ENCODE measurements around the gene GPR35. TPM values are rescaled to one million over a fixed set of nuclear protein-coding genes. Genes with fewer than 3 reads are reported as not detected.

Gene GPR35
- total and polyA plus RNA-seq, 2 of the 13 experiments (the other 11 are each of a cell fraction or from before 2014, with no cell fraction given) = 27.1 to 44.2 TPM

- TF ChIP-seq, protein P1, sequence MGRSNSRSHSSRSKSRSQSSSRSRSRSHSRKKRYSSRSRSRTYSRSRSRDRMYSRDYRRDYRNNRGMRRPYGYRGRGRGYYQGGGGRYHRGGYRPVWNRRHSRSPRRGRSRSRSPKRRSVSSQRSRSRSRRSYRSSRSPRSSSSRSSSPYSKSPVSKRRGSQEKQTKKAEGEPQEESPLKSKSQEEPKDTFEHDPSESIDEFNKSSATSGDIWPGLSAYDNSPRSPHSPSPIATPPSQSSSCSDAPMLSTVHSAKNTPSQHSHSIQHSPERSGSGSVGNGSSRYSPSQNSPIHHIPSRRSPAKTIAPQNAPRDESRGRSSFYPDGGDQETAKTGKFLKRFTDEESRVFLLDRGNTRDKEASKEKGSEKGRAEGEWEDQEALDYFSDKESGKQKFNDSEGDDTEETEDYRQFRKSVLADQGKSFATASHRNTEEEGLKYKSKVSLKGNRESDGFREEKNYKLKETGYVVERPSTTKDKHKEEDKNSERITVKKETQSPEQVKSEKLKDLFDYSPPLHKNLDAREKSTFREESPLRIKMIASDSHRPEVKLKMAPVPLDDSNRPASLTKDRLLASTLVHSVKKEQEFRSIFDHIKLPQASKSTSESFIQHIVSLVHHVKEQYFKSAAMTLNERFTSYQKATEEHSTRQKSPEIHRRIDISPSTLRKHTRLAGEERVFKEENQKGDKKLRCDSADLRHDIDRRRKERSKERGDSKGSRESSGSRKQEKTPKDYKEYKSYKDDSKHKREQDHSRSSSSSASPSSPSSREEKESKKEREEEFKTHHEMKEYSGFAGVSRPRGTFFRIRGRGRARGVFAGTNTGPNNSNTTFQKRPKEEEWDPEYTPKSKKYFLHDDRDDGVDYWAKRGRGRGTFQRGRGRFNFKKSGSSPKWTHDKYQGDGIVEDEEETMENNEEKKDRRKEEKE (IDR thresholded peaks at IDR 0.05) = no peak
- TF ChIP-seq SAP130 (CRISPR knock-in tag; IDR thresholded peaks at IDR 0.05; ENCODE audit: low read depth) (peak; percentile 37), ZNF766 (CRISPR knock-in tag; IDR thresholded peaks at IDR 0.05; ENCODE audit: borderline replicate concordance) (0 out of 2 replicates have a peak, but pooled peaks have one; percentile 13), ZNF143 (CRISPR knock-in tag; IDR thresholded peaks at IDR 0.05) (no peak), ZFY (CRISPR knock-in tag; IDR thresholded peaks at IDR 0.05) (peak; percentile 15), SPEN (CRISPR knock-in tag; IDR thresholded peaks at IDR 0.05; ENCODE audit: low read depth) (0 out of 2 replicates have a peak, but pooled peaks have one; percentile 6), ZNF670 (CRISPR knock-in tag; IDR thresholded peaks at IDR 0.05; ENCODE audit: borderline replicate concordance) (no peak), SMAD9 (CRISPR knock-in tag; IDR thresholded peaks at IDR 0.05) (no peak), ZNF101 (CRISPR knock-in tag; IDR thresholded peaks at IDR 0.05; ENCODE audit: borderline replicate concordance, low read depth) (no peak), CREB3 (CRISPR knock-in tag; IDR thresholded peaks at IDR 0.05) (no peak), ZNF772 (CRISPR knock-in tag; IDR thresholded peaks at IDR 0.05) (0 out of 2 replicates have a peak, but pooled peaks have one; percentile 21), HNF4A (CRISPR knock-in tag; IDR thresholded peaks at IDR 0.05) (no peak)
- TF ChIP-seq, protein P2, sequence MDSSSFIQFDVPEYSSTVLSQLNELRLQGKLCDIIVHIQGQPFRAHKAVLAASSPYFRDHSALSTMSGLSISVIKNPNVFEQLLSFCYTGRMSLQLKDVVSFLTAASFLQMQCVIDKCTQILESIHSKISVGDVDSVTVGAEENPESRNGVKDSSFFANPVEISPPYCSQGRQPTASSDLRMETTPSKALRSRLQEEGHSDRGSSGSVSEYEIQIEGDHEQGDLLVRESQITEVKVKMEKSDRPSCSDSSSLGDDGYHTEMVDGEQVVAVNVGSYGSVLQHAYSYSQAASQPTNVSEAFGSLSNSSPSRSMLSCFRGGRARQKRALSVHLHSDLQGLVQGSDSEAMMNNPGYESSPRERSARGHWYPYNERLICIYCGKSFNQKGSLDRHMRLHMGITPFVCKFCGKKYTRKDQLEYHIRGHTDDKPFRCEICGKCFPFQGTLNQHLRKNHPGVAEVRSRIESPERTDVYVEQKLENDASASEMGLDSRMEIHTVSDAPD (CRISPR knock-in tag; IDR thresholded peaks at IDR 0.05) = 0 out of 2 replicates have a peak, but pooled peaks have one; percentile 30
- TF ChIP-seq, protein P3, sequence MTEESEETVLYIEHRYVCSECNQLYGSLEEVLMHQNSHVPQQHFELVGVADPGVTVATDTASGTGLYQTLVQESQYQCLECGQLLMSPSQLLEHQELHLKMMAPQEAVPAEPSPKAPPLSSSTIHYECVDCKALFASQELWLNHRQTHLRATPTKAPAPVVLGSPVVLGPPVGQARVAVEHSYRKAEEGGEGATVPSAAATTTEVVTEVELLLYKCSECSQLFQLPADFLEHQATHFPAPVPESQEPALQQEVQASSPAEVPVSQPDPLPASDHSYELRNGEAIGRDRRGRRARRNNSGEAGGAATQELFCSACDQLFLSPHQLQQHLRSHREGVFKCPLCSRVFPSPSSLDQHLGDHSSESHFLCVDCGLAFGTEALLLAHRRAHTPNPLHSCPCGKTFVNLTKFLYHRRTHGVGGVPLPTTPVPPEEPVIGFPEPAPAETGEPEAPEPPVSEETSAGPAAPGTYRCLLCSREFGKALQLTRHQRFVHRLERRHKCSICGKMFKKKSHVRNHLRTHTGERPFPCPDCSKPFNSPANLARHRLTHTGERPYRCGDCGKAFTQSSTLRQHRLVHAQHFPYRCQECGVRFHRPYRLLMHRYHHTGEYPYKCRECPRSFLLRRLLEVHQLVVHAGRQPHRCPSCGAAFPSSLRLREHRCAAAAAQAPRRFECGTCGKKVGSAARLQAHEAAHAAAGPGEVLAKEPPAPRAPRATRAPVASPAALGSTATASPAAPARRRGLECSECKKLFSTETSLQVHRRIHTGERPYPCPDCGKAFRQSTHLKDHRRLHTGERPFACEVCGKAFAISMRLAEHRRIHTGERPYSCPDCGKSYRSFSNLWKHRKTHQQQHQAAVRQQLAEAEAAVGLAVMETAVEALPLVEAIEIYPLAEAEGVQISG (CRISPR knock-in tag; IDR thresholded peaks at IDR 0.05) = no peak
These were observed 19.2 kb upstream of the GPR35 start (continued) for GRCh38 chr2:240605867-240606743.
